SK-N-SH (cell line): ENCODE results near the gene LFNG. TPM values are rescaled to one million over a fixed set of nuclear protein-coding genes. Genes with fewer than 3 reads are reported as not detected.

Source experiments
- CTCF ChIA-PET: fragments of 300-600, 350-600 bp; formaldehyde crosslinking; extraction: SDS; loops from one replicate; lab custom pipeline; 2021; lab: Yijun Ruan, JAX
- POLR2A ChIA-PET: fragments of 350-600 bp; sonication (Branson Sonifier 250); formaldehyde crosslinking; extraction: SDS; loops from one replicate; lab custom pipeline; 2020; ENCODE audit warnings: antibody characterized with exemption, inconsistent platforms; lab: Yijun Ruan, JAX
- DNase-seq: peaks from one replicate; pipeline ENCODE4 v3.0.0; 2012
- H2AFZ ChIP-seq: fragments of 200-600 bp; sonication (generic); 2 replicates; pipeline ENCODE4 v1.8.1; 2016; ENCODE audit warnings: antibody characterized with exemption, mild to moderate bottlenecking, low read depth
- H3F3A ChIP-seq: fragments of 200-600 bp; sonication (generic); replicated peaks from 2 replicates; pipeline ENCODE3; 2016; ENCODE audit warnings: antibody characterized with exemption, mild to moderate bottlenecking; ENCODE audit not compliant: insufficient read depth
- H3K27ac ChIP-seq, 2 experiments: fragments of 200-500 bp in 1 of 2; fragments of 200-600 bp in 1 of 2; sonication (Bioruptor generic) in 1 of 2; sonication (generic), shearing (Covaris generic) in 1 of 2; 2 replicates each; pipeline versions ENCODE4 v1.5.1 to v1.6.1; 2014 to 2016; ENCODE audit warnings: low read depth in 2 of 2, inconsistent platforms in 1 of 2, low read length in 1 of 2, mild to moderate bottlenecking in 1 of 2, mixed read lengths in 1 of 2
- H3K27me3 ChIP-seq: fragments of 200-600 bp; sonication (generic), shearing (Covaris generic); 2 replicates; pipeline ENCODE4 v1.6.1; 2016; ENCODE audit warnings: mixed run types; ENCODE audit not compliant: insufficient read depth
- H3K36me3 ChIP-seq, 2 experiments: fragments of 200-500 bp in 1 of 2; fragments of 200-600 bp in 1 of 2; sonication (Bioruptor generic) in 1 of 2; sonication (generic) in 1 of 2; replicated peaks in 1 of 2; 2 replicates each; pipeline versions ENCODE3 to v1.5.1; 2014 to 2016; ENCODE audit warnings: low read length in 1 of 2, mild to moderate bottlenecking in 1 of 2; ENCODE audit not compliant: insufficient read depth in 2 of 2, control insufficient read depth in 1 of 2
- H3K4me1 ChIP-seq, 2 experiments: fragments of 200-500 bp in 1 of 2; fragments of 200-600 bp in 1 of 2; sonication (Bioruptor generic) in 1 of 2; sonication (generic), shearing (Covaris generic) in 1 of 2; 2 replicates each; pipeline versions ENCODE4 v1.5.1 to v1.6.1; 2014 to 2016; ENCODE audit warnings: low read depth in 1 of 2, low read length in 1 of 2, mixed run types in 1 of 2; ENCODE audit not compliant: insufficient read depth in 2 of 2, control insufficient read depth in 1 of 2
- H3K4me2 ChIP-seq: fragments of 200-600 bp; sonication (generic), shearing (Covaris generic); 2 replicates; pipeline ENCODE4 v1.6.1; 2017; ENCODE audit warnings: mixed run types
- H3K4me3 ChIP-seq, 2 experiments: fragments of 200-500 bp in 1 of 2; fragments of 200-600 bp in 1 of 2; sonication (Bioruptor generic) in 1 of 2; sonication (generic), shearing (Covaris generic) in 1 of 2; 2 replicates each; pipeline versions ENCODE4 v1.5.1 to v1.8.1; 2014 to 2016; ENCODE audit warnings: low read depth in 2 of 2, inconsistent platforms in 1 of 2, low read length in 1 of 2, mild to moderate bottlenecking in 1 of 2, mixed read lengths in 1 of 2, moderate library complexity in 1 of 2
- H3K79me2 ChIP-seq: fragments of 200-600 bp; sonication (generic); 2 replicates; pipeline ENCODE4 v1.8.1; 2017; ENCODE audit warnings: mild to moderate bottlenecking; ENCODE audit not compliant: insufficient read depth
- H3K9ac ChIP-seq: fragments of 200-600 bp; sonication (generic); 2 replicates; pipeline ENCODE4 v1.6.1; 2017; ENCODE audit warnings: mixed run types
- H3K9me2 ChIP-seq: fragments of 200-600 bp; sonication (generic); 2 replicates; pipeline ENCODE4 v1.6.1; 2017; ENCODE audit warnings: mixed run types
- H3K9me3 ChIP-seq: fragments of 200-600 bp; sonication (generic); 2 replicates; pipeline ENCODE4 v1.6.1; 2017; ENCODE audit warnings: mixed run types, mild to moderate bottlenecking, moderate library complexity
- H4K20me1 ChIP-seq: fragments of 200-600 bp; sonication (generic); 2 replicates; pipeline ENCODE4 v1.6.1; 2017; ENCODE audit warnings: mild to moderate bottlenecking, mixed run types; ENCODE audit not compliant: insufficient read depth
- EP300 ChIP-seq, 2 experiments: IDR thresholded peaks; 2 replicates each; pipeline versions ENCODE4 v1.4.0 to v1.6.1; 2012; ENCODE audit warnings: borderline replicate concordance in 1 of 2, low read depth in 1 of 2, low read length in 1 of 2
- EZH2phosphoT487 ChIP-seq: fragments of 200-600 bp; sonication (generic); IDR thresholded peaks from 2 replicates; pipeline ENCODE4 v1.6.1; 2017; ENCODE audit warnings: low read depth, mixed run types, mild to moderate bottlenecking, antibody characterized with exemption, moderate library complexity, borderline replicate concordance
- FOSL2 ChIP-seq: IDR thresholded peaks from 2 replicates; pipeline ENCODE4 v1.4.0; 2012; ENCODE audit warnings: low read depth, mild to moderate bottlenecking, moderate library complexity, borderline replicate concordance
- GABPA ChIP-seq: IDR thresholded peaks from 2 replicates; pipeline ENCODE4 v1.4.0; 2012; ENCODE audit warnings: low read depth, mild to moderate bottlenecking
- NFIC ChIP-seq: IDR thresholded peaks from 2 replicates; pipeline ENCODE4 v1.4.0; 2012; ENCODE audit warnings: borderline replicate concordance
- POLR2AphosphoS5 ChIP-seq: IDR thresholded peaks from 2 replicates; pipeline ENCODE4 v1.6.1; 2012; ENCODE audit warnings: low read depth, low read length
- RCOR1 ChIP-seq: fragments of 150-350 bp; IDR thresholded peaks from 2 replicates; pipeline ENCODE4 v1.6.1; 2017; ENCODE audit warnings: antibody characterized with exemption, low read length
- RFX5 ChIP-seq: IDR thresholded peaks from 2 replicates; pipeline ENCODE4 v1.6.1; 2012; ENCODE audit warnings: mild to moderate bottlenecking, improper control_type of control experiment, low read length
- SIN3A ChIP-seq: IDR thresholded peaks from 2 replicates; pipeline ENCODE4 v1.6.1; 2012; ENCODE audit warnings: low read depth, mild to moderate bottlenecking, low read length, moderate library complexity, borderline replicate concordance
- SMC3 ChIP-seq: IDR thresholded peaks from 2 replicates; pipeline ENCODE4 v1.6.1; 2012; ENCODE audit warnings: low read depth, low read length, improper control_type of control experiment
- TEAD4 ChIP-seq: IDR thresholded peaks from 2 replicates; pipeline ENCODE4 v1.4.0; 2012; ENCODE audit warnings: mild to moderate bottlenecking, borderline replicate concordance; ENCODE audit not compliant: insufficient read depth
- WGBS: methylation state at CpG from one replicate; pipeline ENCODE4 v1.1.6; 2017; ENCODE audit warnings: low lambda C conversion rate; 5-methylcytosine and 5-hydroxymethylcytosine counted together
- polyA plus RNA-seq, 3 experiments: library from polyadenylated mRNA; depleted of rRNA; stranded (reverse); fragments of >200 nt; gene quantifications; 2 replicates each; pipeline ENCODE4 v1.2.3, GENCODE V29; 2012
- TF ChIP-seq, protein P1 (sequence below): fragments of 200-600 bp; sonication (generic); IDR thresholded peaks from 2 replicates; pipeline ENCODE4 v1.6.1; 2017; ENCODE audit warnings: antibody characterized with exemption, mild to moderate bottlenecking, moderate library complexity
- TF ChIP-seq, protein P2 (sequence below): fragments of 150-350 bp; IDR thresholded peaks from 2 replicates; pipeline ENCODE4 v1.6.1; 2016; ENCODE audit warnings: mild to moderate bottlenecking, low read depth, low read length
- TF ChIP-seq, protein P3 (sequence below): IDR thresholded peaks from 2 replicates; pipeline ENCODE4 v1.4.0; 2012; ENCODE audit warnings: low read depth, borderline replicate concordance
- TF ChIP-seq, protein P4 (sequence below): fragments of 150-350 bp; IDR thresholded peaks from 2 replicates; pipeline ENCODE4 v1.6.1; 2017; ENCODE audit warnings: antibody characterized with exemption, low read length, low read depth, borderline replicate concordance

Gene LFNG
- polyA plus RNA-seq, 1 of the 3 experiments (the other 2 are of a cell fraction) = 9.4 TPM

DNA sequence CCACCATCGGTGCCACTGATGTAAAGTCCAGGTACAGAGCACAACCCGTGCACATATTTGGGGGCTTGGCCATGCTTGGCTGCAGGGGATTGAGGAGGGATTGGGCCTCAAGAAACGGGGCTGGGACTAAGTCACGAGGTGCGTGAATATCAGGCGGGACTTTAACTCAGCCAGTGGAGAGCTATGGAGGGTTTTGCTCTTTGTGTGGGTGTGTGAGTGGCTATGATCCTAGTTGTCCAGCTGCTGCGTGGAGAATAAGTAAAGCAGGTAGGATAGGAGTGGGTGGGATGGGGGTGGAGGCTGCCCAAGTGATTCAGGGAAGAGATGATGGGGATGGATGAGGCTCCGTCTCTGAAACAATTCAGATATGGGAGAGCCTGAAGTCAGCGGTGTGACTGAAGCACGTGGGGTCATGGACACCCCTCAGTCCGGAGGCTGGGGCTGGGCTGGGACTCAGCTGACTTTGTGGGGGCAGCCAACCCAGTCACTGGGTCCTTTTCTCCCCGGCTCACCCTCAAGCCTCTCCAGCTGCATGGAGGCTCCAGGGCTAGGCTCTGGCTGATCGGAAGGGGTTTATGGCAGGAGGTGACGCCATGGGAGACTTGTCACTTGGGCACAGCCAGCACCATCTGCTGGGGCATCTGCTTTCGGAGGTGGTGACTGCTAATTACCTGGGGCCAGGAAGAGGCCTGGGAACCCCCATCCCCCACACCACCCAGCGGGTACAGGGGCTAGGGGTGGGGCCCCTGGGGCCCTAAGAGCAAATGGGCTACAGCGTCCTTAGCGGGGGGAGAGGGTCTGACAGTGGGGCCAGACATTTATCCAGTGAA, 1.7 kb upstream of the LFNG start:
- CTCF ChIA-PET = interaction anchor here (0.8 to 1.5 kb wide), 8 partner anchors 9 to 152 kb away, joined by 3 to 4 read pairs (median 3); no protein-coding TSS in a partner anchor

DNA sequence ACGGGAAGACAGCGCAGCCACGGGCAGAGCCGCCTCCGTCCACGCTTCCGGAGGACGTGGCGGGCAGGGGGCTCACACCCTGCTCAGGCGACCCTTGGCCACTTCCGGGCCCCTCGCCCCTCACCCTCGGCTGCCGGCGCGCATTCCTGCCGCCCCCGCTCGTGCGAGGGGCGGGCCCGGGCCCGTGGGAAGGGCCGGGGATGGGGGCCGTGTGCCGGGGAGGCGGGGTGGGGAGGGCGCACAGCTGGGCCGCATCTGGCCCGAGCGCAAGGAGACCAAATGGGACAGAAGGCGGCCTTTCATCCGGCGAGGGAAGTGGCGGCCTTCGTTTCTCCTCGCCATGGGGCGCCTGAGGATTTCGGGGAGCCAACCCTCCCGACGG, 846 bp upstream of the LFNG start:
- Histone ChIP-seq H3K9ac (no peak overlapping the region), H3K27ac (no peak overlapping the region), H3K79me2 (peaks cover 38% of the 10 kb centered on the region), H3K4me1 (peaks cover 55 to 81% of the 10 kb centered on the region in 2 experiments; a peak in 3 of 4 replicates), H2AFZ (no peak overlapping the region), H4K20me1 (peaks cover 10% of the 10 kb centered on the region; the same call in 1 of the 2 replicates), H3K9me2 (no peaks in the 10 kb centered on the region), H3K9me3 (no peaks in the 10 kb centered on the region), H3K27me3 (no peaks in the 10 kb centered on the region), H3K4me2 (peak overlapping the region; percentile 93), H3K4me3 (no peak overlapping the region), H3F3A (peaks cover 17% of the 10 kb centered on the region), H3K36me3 (no peaks in the 10 kb centered on the region)
- no peak for DNase-seq
- POLR2A ChIA-PET = no interaction called here
- 91% methylated on average over 39 of the region's 41 CpGs for WGBS
- CTCF ChIA-PET = no interaction called here
- TF ChIP-seq, protein P1, sequence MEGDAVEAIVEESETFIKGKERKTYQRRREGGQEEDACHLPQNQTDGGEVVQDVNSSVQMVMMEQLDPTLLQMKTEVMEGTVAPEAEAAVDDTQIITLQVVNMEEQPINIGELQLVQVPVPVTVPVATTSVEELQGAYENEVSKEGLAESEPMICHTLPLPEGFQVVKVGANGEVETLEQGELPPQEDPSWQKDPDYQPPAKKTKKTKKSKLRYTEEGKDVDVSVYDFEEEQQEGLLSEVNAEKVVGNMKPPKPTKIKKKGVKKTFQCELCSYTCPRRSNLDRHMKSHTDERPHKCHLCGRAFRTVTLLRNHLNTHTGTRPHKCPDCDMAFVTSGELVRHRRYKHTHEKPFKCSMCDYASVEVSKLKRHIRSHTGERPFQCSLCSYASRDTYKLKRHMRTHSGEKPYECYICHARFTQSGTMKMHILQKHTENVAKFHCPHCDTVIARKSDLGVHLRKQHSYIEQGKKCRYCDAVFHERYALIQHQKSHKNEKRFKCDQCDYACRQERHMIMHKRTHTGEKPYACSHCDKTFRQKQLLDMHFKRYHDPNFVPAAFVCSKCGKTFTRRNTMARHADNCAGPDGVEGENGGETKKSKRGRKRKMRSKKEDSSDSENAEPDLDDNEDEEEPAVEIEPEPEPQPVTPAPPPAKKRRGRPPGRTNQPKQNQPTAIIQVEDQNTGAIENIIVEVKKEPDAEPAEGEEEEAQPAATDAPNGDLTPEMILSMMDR = no peak
- TF ChIP-seq RFX5 = no peak
- no peak for TF ChIP-seq FOSL2
- no peak for TF ChIP-seq POLR2AphosphoS5
- no peak for TF ChIP-seq EZH2phosphoT487
- TF ChIP-seq SIN3A = no peak
- no peak for TF ChIP-seq RCOR1
- no peak for TF ChIP-seq EP300 (IDR thresholded peaks at IDR 0.05; ENCODE audit: borderline replicate concordance in 1 of 2, low read depth in 1 of 2, low read length in 1 of 2)
- TF ChIP-seq TEAD4 = no peak
- TF ChIP-seq SMC3 = no peak
- TF ChIP-seq, protein P2, sequence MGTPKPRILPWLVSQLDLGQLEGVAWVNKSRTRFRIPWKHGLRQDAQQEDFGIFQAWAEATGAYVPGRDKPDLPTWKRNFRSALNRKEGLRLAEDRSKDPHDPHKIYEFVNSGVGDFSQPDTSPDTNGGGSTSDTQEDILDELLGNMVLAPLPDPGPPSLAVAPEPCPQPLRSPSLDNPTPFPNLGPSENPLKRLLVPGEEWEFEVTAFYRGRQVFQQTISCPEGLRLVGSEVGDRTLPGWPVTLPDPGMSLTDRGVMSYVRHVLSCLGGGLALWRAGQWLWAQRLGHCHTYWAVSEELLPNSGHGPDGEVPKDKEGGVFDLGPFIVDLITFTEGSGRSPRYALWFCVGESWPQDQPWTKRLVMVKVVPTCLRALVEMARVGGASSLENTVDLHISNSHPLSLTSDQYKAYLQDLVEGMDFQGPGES = no peak

More for the DNA sequence above, 1.7 kb upstream of the LFNG start:
- Histone ChIP-seq H3K9ac (no peak overlapping the region; the same call in 1 of the 2 replicates), H3K27me3 (no peaks in the 10 kb centered on the region), H3K9me3 (no peaks in the 10 kb centered on the region), H3K27ac (peak overlapping the region in 1 of 2 experiments; percentile 60; a peak in 2 of 4 replicates), H3K79me2 (peaks cover 29% of the 10 kb centered on the region), H2AFZ (no peak overlapping the region), H3K9me2 (no peaks in the 10 kb centered on the region), H3K4me2 (peak overlapping the region; percentile 61), H3K4me3 (no peak overlapping the region), H4K20me1 (peaks cover 10% of the 10 kb centered on the region; the same call in 1 of the 2 replicates), H3K36me3 (no peaks in the 10 kb centered on the region), H3K4me1 (peaks cover 47 to 80% of the 10 kb centered on the region in 2 experiments; a peak in 3 of 4 replicates), H3F3A (peaks cover 13% of the 10 kb centered on the region)
- TF ChIP-seq SIN3A (no peak), NFIC (no peak), GABPA (no peak)
- TF ChIP-seq, protein P3, sequence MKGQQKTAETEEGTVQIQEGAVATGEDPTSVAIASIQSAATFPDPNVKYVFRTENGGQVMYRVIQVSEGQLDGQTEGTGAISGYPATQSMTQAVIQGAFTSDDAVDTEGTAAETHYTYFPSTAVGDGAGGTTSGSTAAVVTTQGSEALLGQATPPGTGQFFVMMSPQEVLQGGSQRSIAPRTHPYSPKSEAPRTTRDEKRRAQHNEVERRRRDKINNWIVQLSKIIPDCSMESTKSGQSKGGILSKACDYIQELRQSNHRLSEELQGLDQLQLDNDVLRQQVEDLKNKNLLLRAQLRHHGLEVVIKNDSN = no peak
- TF ChIP-seq, protein P1 = no peak
- TF ChIP-seq, protein P4, sequence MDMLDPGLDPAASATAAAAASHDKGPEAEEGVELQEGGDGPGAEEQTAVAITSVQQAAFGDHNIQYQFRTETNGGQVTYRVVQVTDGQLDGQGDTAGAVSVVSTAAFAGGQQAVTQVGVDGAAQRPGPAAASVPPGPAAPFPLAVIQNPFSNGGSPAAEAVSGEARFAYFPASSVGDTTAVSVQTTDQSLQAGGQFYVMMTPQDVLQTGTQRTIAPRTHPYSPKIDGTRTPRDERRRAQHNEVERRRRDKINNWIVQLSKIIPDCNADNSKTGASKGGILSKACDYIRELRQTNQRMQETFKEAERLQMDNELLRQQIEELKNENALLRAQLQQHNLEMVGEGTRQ = no peak
- WGBS = 90% methylated on average over 17 of the region's 18 CpGs
- POLR2A ChIA-PET = no interaction called here
- DNase-seq = no peak
